NCI-H187 treated with DMSO at 0.1 percent for 48 hours (cell line): Measurements from ENCODE around the gene NR0B2.
A peak's percentile ranks its signal among the peaks of the same experiment; 100 is the strongest.

Source experiments
- DNase-seq: peaks from one replicate; lab custom pipeline; 2025; lab: John Stamatoyannopoulos, UW

The NR0B2 gene

GRCh38 chr1:26932531-26932930 is 18.8 kb upstream of the NR0B2 start:
- DNase-seq: no peak

GRCh38 chr1:26923711-26924110 is 9.9 kb upstream of the NR0B2 start:
- no peak for DNase-seq

GRCh38 chr1:26922901-26923300 is 9.1 kb upstream of the NR0B2 start:
- no peak for DNase-seq

GRCh38 chr1:26922431-26922729 is 8.6 kb upstream of the NR0B2 start:
- no peak for DNase-seq

GRCh38 chr1:26921540-26922430 is 8.0 kb upstream of the NR0B2 start, which contains the start of gene NUDC:
NUDC (plus strand) TSS chr1:26921743; CDS start chr1:26921849, 106 bp downstream.
- peak; percentile 79 for DNase-seq

GRCh38 chr1:26921126-26921539 is 7.4 kb upstream of the NR0B2 start:
- DNase-seq: no peak

- DNase-seq: no peak
Observed at GRCh38 chr1:26915204-26915842, 1.5 kb upstream of the NR0B2 start.

GRCh38 chr1:26913389-26913753 is 404 bp downstream of the NR0B2 start:
- DNase-seq: no peak

GRCh38 chr1:26912147-26912490 is 1.7 kb downstream of the NR0B2 start:
- no peak for DNase-seq

- DNase-seq: no peak
Observed at GRCh38 chr1:26911399-26912146, 2.2 kb downstream of the NR0B2 start.

GRCh38 chr1:26910343-26911160 is 3.2 kb downstream of the NR0B2 start:
- no peak for DNase-seq

- no peak for DNase-seq
Observed at GRCh38 chr1:26909951-26910342, 3.8 kb downstream of the NR0B2 start.

- DNase-seq: no peak
Observed at GRCh38 chr1:26907071-26907917, 6.5 kb downstream of the NR0B2 start.

- DNase-seq: no peak
Observed at GRCh38 chr1:26900815-26901511, 12.8 kb downstream of the NR0B2 start.

GRCh38 chr1:26900001-26900814 is 13.6 kb downstream of the NR0B2 start, which contains the start of gene GPATCH3:
GPATCH3 (minus strand) TSS chr1:26900467; CDS start chr1:26900442, 25 bp downstream.
- DNase-seq: peak; percentile 71

GRCh38 chr1:26897351-26897750 is 16.4 kb downstream of the NR0B2 start:
- DNase-seq: no peak

GRCh38 chr1:26894263-26894662 is 19.5 kb downstream of the NR0B2 start:
- DNase-seq: no peak

GRCh38 chr1:26890467-26890796 is 23.3 kb downstream of the NR0B2 start:
- no peak for DNase-seq

- no peak for DNase-seq
Observed at GRCh38 chr1:26889551-26890466, 24.0 kb downstream of the NR0B2 start, which contains the start of gene GPN2. GPN2 (minus strand) TSS chr1:26890283; CDS start chr1:26890096, 187 bp downstream.
